Kidney epithelial cell (primary cell): ENCODE measurements around the gene TSPOAP1. TPM values are rescaled to one million over a fixed set of nuclear protein-coding genes. Genes with fewer than 3 reads are reported as not detected.

Experiments used
- DNase-seq: peaks from one replicate; pipeline ENCODE4 v3.0.0-alpha.2; 2010; ENCODE audit warnings: low read depth
- H3K27me3 ChIP-seq: 2 replicates; pipeline ENCODE4 v1.6.0; 2011; ENCODE audit warnings: low read length; ENCODE audit not compliant: control insufficient read depth, insufficient read depth
- H3K36me3 ChIP-seq: 2 replicates; pipeline ENCODE4 v1.5.1; 2011; ENCODE audit warnings: low read length; ENCODE audit not compliant: control insufficient read depth, insufficient read depth
- H3K4me3 ChIP-seq: 2 replicates; pipeline ENCODE4 v1.5.1; 2011; ENCODE audit warnings: low read depth, mild to moderate bottlenecking, control low read depth, low read length
- total RNA-seq: library from RNA; depleted of rRNA; stranded (reverse); fragments of >200 nt; gene quantifications from 2 replicates; pipeline ENCODE4 v1.2.3, GENCODE V29; 2015
- TF ChIP-seq, protein P1 (sequence below): IDR thresholded peaks from 2 replicates; pipeline ENCODE4 v1.5.1; 2011; ENCODE audit warnings: mild to moderate bottlenecking, moderate library complexity, low read length, control low read depth, inconsistent platforms; ENCODE audit not compliant: insufficient read depth, poor library complexity, severe bottlenecking

The TSPOAP1 gene
- total RNA-seq, 1 donor from 2014 or later: 9.4 TPM

DNA sequence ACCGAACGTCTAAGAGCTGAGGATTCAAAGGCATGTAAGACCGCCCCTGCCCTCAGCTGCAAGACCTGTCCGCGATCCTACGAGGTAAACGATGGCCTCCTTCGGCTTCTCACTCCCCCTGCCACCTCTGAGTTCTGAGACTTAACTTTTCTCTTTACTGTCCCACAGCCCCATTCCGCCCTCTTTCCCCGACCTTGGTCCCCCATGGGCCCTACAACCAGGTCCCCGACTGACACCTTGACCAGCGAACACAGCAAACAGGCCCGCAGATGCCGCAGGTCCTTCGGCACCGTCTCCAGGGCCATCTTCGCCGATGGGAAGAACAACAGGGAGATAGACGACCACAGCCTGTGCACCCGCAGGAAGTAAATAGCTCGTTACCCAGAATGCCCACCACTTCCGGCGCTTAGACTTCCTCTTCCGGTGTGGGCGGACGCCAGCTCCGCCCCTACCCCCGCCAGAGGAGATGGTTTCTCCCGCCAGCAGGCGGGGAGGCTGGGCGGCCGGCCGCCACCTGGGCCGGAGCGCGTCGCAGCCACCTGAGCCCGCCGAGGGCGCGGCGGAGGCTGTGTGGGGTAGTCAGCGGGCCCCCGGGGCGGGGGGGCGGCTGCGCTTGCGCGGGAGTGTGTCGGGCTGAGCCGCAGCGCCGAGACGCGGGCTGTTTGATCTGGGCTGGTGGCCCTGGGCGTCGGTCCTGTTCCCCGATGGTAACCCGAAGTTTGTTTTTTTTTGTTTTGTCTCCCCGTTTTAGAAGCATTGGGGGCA lies 23.4 kb upstream of the TSPOAP1 start, which contains the start of gene SUPT4H1:
SUPT4H1 (minus strand) TSS at position 371 of the 765 bp plus-strand sequence; CDS start at position 305, 66 bp downstream.
- H3K36me3 ChIP-seq: peaks cover 2% of the 10 kb centered on the region
- DNase-seq: peak; percentile 70
- TF ChIP-seq, protein P1, sequence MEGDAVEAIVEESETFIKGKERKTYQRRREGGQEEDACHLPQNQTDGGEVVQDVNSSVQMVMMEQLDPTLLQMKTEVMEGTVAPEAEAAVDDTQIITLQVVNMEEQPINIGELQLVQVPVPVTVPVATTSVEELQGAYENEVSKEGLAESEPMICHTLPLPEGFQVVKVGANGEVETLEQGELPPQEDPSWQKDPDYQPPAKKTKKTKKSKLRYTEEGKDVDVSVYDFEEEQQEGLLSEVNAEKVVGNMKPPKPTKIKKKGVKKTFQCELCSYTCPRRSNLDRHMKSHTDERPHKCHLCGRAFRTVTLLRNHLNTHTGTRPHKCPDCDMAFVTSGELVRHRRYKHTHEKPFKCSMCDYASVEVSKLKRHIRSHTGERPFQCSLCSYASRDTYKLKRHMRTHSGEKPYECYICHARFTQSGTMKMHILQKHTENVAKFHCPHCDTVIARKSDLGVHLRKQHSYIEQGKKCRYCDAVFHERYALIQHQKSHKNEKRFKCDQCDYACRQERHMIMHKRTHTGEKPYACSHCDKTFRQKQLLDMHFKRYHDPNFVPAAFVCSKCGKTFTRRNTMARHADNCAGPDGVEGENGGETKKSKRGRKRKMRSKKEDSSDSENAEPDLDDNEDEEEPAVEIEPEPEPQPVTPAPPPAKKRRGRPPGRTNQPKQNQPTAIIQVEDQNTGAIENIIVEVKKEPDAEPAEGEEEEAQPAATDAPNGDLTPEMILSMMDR: no peak
- H3K27me3 ChIP-seq: no peaks in the 10 kb centered on the region
- H3K4me3 ChIP-seq: peak within 1 kb of the TSS; percentile 93

DNA sequence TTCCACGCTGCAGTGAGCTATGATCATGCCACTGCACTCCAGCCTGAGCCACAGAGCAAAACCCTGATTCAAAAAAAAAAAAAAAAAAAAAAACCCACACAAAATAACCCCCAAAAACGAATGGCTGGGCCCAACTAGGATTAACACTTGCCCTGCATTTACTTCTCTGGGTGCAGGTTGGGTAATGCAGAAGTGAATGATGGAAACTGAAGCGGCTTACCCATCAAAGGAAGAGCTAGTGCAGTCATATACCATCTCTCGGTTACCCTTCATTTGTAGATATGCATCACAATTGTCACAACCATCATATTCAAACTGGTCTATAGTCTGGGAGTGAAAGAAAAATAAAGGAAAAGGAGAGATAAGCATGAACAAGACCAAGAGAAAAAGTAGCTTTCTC lies 22.6 kb upstream of the TSPOAP1 start:
- Histone ChIP-seq H3K36me3 (peaks cover 2% of the 10 kb centered on the region), H3K4me3 (peak overlapping the region; percentile 93), H3K27me3 (no peaks in the 10 kb centered on the region)
- TF ChIP-seq, protein P1: no peak
- no peak for DNase-seq

DNA sequence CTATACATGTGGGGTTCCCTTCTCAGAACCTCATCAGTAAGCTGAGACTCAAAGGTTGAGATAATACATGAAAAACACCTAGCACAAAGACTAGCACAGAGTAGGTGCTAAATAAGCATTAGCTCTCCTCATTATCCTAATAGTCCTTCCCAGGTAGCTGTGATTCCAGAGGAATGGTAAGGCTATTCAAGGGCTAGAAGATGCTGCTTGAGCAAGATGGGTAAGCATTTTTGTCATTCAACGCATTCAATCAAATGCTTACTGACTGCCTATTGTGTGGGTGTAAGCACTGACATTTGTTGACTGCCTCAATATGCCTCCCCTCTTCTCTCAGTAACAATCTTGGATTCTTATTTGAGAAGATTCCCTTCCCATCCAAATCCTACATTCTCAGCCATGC lies 19.4 kb upstream of the TSPOAP1 start:
- Histone ChIP-seq H3K36me3 (peaks cover 4% of the 10 kb centered on the region), H3K4me3 (no peak overlapping the region), H3K27me3 (no peaks in the 10 kb centered on the region)
- no peak for DNase-seq
- TF ChIP-seq, protein P1: no peak

DNA sequence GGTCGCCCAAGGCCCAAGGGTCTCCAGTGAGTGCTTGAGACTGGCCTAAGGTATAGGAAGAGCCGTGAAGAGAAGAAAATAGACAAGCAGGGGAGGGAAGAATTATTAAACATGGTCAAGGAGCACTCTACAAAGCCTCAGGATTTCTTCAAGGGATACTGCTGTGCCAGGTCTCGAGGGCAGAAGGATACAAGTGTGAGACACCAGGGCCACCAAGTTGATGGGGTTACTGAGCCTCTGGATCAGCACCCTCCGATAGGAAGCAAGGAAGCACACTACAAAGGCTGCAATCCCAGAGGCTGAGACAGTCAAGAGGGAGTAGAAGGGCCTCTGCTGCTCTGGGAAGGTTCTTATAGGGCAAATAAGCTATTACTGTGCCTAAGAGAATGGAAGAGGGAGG lies 16.9 kb upstream of the TSPOAP1 start:
- peaks cover 4% of the 10 kb centered on the region for H3K36me3 ChIP-seq
- TF ChIP-seq, protein P1: no peak

DNA sequence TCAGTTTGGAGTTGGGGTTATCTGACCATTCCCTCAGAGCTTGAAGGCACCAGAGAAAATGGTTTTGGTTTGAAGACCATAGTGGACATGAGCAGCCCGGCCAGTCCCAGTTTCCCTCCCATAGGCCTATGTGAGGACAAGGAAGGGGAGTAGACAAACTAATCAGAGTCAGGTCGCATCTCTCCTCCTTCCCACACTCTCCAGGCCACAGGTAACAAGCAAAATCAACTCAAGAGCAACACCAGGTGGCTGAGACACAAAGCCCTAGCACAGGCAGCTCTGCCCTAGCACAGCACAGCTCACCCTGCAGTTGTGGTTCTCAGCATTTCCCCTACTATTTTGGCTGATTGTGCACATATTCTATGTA lies 16.2 kb upstream of the TSPOAP1 start:
- TF ChIP-seq, protein P1: no peak
- DNase-seq: no peak
- Histone ChIP-seq H3K27me3 (no peaks in the 10 kb centered on the region), H3K36me3 (peaks cover 3% of the 10 kb centered on the region), H3K4me3 (no peak overlapping the region)

More for the DNA sequence above, 16.9 kb upstream of the TSPOAP1 start:
- H3K27me3 ChIP-seq: no peaks in the 10 kb centered on the region
- H3K4me3 ChIP-seq: no peak overlapping the region
- DNase-seq: no peak
